ENCODE results near the gene SF3A1.
"Not testable (repeated sequence)": the region's sequence is repeated elsewhere in the genome, so short reads cannot be mapped to it uniquely, and the experiment has no call there.

Gene SF3A1

GRCh38 chr22:30356449-30357235, at the start of gene SF3A1, which contains the start of gene CCDC157:
Gene SF3A1 (minus strand): TSS chr22:30356894. CDS start chr22:30356792, 102 bp downstream.
Gene CCDC157 (plus strand): TSS chr22:30357007. CDS start chr22:30366001, 8,994 bp downstream.
- peak; percentile 77 to 79 for DNase-seq

DNA sequence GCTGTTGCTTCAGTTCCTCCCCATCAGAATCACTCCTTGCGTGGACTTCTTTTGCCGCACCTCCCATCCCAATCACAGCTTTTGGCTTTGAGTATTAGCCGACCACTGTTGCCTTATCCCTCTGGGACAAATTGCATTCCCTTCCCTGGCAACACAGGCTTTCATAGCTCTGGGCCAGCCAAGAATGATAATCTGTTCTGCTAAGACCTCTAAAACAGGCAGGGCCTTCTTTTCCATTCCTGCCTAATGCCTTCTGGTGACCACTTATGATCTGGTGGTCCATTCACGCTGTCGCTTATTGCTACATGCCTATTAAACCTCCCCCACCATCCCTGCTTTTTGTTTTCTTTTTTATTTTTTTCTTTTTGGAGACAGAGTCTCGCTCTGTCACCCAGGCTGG, 49.7 kb upstream of the SF3A1 start:
- no peak for DNase-seq

DNA sequence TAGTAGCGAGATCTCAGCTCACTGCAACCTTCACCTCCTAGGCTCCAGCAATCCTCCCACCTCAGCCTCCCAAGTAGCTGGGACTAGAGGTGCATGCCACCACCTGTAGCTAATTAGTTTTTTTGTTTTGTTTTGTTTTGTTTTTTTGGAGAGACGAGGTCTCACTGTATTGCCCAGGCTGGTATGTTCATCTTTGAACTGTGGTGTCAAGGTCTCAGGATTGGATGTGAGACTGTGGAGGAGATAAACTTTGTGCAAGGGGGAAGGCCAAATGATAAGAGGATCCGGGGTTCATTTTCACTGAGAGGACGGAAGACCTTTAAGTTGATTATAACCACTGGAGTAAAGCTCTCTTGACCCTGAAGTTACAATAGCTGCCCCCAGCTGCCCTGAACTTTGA, 49.0 kb upstream of the SF3A1 start:
- DNase-seq: no peak

DNA sequence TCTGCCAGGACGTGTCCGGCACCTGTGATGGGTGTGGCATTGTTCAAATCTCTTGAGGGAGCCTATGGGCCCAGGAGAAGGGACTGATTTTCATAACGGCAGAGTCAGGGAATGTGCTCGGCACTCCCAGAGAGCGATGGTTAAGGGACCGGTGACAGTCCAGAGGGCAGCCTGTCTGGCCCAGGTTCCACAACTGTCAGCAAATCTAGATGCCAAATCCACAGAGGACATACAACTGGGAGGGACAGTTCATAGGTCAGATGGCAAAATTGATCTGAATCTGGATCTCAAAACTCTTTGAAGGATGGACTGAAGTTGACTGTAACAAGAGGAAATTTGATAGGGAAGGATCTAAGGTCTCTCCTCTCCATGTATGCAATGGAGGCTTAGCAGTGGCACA, 47.6 kb upstream of the SF3A1 start:
- DNase-seq: no peak

DNA sequence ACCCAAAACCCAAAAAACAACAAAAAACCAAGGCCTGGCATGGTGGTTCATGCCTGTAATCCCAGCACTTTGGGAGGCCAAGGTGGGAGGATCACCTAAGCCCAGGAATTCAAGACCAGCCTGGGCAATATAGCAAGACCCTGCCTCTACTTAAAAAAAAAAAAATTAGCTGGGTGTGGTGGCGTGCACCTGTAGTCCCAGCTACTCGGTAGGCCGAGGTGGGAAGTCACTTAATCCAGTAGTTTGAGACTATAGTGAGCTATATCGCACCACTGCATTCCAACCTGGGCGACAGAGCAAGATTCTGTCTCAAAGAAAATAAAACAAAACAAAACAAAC, 46.0 kb upstream of the SF3A1 start:
- not testable (repeated sequence) for DNase-seq

DNA sequence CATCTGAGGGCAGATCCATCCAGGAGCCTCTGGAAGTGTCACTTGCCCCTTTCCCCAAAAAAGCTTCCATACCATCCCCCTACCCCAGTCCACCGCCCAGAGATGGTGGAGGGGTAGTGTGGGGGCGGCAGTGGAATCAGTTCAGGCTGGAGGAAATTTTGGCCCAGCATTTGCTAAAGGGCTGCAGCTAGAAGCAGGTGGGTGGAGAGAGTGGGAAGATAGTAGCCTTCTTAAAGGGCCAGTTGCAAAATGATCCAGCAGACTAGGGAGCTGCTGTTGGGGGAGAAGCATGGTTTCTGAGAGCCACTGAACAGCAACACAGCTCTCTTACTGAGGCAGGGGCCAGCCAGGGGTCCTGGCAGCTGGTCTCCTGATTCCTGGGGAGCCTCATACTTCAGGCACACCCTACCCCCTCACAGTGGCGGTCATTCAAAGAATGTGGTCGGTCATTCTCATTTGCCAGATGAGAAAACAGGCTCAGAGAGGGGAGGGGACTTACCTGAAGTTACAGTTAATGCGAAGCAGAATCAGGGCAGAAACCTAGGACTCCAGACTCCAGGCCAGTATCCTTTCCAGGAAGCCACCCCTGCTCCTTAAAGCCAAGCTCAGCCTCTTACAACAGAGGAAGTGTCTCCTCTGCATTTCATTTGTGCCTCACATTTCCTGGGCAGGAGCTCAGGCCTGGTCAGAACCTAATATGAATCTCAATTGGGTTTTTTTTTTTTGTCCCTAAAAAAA, 45.5 kb upstream of the SF3A1 start:
- DNase-seq: no peak

GRCh38 chr22:30401024-30401423, 44.3 kb upstream of the SF3A1 start:
- DNase-seq: not testable (repeated sequence)

GRCh38 chr22:30400159-30400558, 43.5 kb upstream of the SF3A1 start:
- no peak for DNase-seq

GRCh38 chr22:30399718-30400117, 43.0 kb upstream of the SF3A1 start:
- DNase-seq: no peak

- no peak for DNase-seq
These were observed 42.3 kb upstream of the SF3A1 start for GRCh38 chr22:30398685-30399680.

DNA sequence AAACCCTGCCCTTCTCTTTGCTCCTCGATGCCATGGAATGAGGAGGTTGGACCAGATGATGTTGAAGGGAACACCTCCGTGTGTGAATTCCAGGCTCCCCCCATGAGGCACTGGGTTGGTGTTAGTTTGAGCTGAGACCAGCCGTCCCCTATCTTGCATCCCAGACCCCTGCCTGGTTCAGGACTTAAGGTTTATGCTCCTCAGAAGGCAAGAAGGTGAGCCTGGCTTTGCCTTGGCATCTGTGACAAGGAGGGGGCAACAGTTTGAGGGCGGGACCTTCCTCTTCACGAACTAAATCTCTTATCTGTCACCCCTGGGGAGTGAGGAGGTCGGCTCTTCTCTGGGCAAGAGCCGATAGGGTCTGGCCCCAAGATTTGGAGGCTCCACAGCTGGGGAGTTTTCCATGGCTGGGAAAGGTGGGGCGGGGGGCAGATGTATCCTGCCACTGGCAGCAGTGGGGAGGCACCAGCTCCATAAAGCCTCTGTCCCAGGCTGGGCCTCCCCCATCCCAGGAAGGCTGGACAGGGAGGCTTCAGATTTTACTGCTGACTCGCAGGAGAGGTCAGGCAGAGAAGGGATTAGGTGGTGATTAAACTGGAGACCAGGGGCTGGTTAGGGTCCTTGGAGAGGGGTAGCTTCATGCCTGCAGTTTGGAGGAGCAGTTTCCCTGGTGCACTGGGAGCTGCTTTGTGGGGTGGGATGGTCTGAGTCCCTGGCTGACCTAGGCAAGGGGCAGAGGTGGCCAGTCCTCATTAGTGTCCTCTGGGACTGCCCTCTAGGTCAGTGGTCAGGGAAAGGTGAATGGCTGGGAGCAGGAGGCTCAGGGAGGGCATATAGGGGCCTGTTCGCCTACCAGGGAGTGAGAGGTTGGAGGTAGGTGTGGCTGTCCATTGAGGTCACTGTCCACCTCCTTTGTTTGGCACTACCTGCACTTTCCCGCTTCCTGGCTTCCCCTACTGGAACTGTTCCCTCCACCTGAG, 41.3 kb upstream of the SF3A1 start:
- no peak for DNase-seq

DNA sequence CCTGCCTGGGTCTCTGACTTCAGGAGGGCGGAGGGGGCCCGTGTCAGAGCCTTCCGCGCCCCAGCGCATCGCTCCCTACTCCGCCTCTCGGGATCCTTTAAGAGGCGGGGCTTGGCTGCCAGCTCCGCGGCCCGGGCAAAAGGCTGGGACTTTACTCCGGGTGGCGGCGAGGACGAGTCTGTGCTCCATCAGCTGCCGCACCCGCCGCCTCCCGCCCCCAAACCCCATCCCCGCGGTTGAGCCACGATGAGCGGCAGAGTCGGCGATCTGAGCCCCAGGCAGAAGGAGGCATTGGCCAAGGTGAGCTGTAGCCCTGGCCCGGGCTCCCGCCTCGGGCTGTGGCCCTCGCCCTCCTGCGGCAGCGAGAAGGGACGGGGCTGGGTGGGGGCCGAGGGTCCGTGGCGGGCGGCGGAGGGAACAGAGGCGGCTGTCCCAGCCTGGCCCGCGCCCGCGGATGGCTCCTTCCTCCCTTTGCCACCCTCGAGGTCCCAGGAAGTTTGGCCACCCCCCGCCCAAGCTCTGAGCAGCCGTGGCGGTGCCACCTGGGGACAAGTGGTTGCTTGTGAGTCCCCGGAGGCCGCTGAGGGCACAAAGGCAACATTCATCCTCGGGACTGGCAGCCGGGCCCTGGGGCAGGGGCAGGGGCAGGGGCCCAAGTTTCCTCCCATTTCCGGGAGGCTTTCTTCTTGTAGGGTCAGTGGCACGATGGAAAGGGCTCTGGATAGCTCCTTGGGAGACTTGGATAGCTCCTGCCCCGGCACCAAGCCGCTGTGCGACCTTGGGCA, 40.4 kb upstream of the SF3A1 start, which contains the start of gene SEC14L2:
Gene SEC14L2 (plus strand): TSS at position 148 of the 785 bp plus-strand sequence. CDS start 99 bp downstream, at position 247.
- DNase-seq: peak; percentile 61 to 63

DNA sequence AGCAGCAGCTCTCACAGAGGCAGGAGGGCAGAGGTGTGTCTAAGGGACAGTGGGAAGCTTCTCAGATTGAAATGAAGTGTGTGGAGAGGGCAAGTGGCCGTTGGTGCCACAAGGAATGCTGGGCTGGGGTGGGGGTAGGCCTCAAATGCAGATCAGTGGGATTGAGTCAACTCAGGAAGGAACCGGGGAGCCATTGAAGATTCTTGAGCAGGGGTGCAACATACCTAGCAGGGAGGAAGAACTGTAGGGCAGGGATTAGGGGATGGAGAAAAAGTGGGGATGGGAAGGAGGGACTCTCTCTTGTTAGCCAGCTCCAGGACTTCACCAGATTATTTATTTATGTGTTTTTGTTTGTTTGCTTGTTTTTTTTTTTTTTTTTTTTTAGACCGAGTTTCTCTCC, 37.2 kb upstream of the SF3A1 start:
- no peak for DNase-seq

- DNase-seq: no peak
These were observed 36.6 kb upstream of the SF3A1 start for GRCh38 chr22:30393322-30393680.

GRCh38 chr22:30392661-30393321, 36.1 kb upstream of the SF3A1 start:
- no peak for DNase-seq

DNA sequence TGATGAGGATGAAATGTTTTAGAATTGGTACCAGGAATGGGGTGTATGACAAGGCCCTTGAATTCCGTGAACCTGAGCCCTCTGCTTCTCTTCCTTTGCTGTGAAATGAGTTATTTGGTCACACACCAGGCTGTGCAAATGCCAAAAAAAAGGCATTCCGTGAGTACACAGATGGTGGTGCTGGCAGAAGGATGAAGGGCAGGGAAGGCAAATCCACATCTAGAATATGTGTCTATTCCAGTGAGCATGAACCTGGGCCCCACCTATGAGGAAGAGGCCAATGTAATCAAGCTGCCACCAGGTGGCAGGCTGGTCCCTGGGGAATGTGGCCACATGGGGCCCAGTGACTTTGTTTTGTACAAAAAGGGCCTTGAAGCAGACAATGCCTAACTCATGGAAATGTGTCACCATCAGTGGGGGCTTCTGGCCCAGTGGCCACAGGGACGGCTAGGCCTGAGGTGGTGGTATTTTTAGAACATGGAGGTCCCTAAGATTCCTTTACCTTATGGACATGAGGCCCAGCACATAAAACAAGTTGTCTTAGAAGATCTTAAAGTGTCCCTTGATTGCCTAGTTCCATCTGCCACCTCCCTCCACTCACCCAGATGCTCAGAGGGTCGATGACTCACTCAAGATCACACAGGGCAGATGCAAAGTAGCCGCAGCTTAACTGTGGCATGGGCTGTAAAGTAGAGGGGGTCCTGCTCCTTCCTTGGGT, 34.4 kb upstream of the SF3A1 start:
- DNase-seq: peak; percentile 79 to 82

- peak; percentile 75 to 76 for DNase-seq
These were observed 30.5 kb upstream of the SF3A1 start, which contains the start of gene RNF215 for GRCh38 chr22:30386960-30387827. Gene RNF215 (minus strand): TSS chr22:30387411. CDS start chr22:30387313, 98 bp downstream.

DNA sequence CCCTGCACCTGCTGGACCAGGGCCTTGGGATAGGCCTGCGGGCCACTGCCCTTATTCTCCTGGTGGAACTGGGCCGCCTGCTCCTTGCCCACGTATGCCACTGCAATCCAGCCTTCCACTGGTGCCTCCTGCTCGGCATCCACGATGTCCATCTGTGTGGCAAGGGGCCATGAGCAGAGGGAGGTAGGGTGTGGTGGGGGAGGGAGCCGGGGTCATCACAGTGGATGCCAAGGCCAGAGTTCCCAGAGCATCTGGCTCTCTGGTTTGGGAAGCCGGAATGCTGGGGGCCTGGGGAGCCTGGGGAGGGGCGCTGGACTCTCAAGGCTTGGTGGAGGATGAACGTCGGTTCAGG, 29.9 kb upstream of the SF3A1 start:
- DNase-seq: no peak
